Upper lobe of right lung (tissue), 1 donor: Measurements from ENCODE around the gene LRFN2. TPM values are rescaled to one million over a fixed set of nuclear protein-coding genes. Genes with fewer than 3 reads are reported as not detected.

Experiments used
- ATAC-seq: fragments of 200-7000 bp; cut with Tn5 transposase; one replicate; pipeline ENCODE4 v1.9.1; 2020; ENCODE audit warnings: mild to moderate bottlenecking, moderate library complexity
- DNase-seq: peaks from one replicate; pipeline ENCODE4 v3.0.0-alpha.2; 2020
- H3K27ac ChIP-seq: fragments of 200-600 bp; one replicate; pipeline ENCODE4 v1.8.0; 2022
- H3K27me3 ChIP-seq: fragments of 200-600 bp; one replicate; pipeline ENCODE4 v1.8.0; 2022; ENCODE audit warnings: mild to moderate bottlenecking
- H3K36me3 ChIP-seq: fragments of 200-600 bp; one replicate; pipeline ENCODE4 v1.8.0; 2022
- H3K4me1 ChIP-seq: fragments of 200-600 bp; one replicate; pipeline ENCODE4 v1.8.0; 2022
- H3K4me3 ChIP-seq: fragments of 200-600 bp; one replicate; pipeline ENCODE4 v1.8.0; 2022; ENCODE audit warnings: mild to moderate bottlenecking
- H3K9me3 ChIP-seq: fragments of 200-600 bp; one replicate; pipeline ENCODE4 v1.8.0; 2022
- intact Hi-C: fragments of 100-400 bp; cut with DNase I; formaldehyde crosslinking; loops from one replicate; pipeline ENCODE4 v1.11.0; 2022
- total RNA-seq: library from RNA; stranded (reverse); fragmentation: NEBNext Ultra II Directional; extraction: Animal tissue kit (Norgen Biotek cat#: 25700); gene quantifications from one replicate; pipeline ENCODE4 v1.2.1, GENCODE V29; 2021
- TF ChIP-seq, protein P1 (sequence below): fragments of 200-600 bp; IDR thresholded peaks from one replicate; pipeline ENCODE4 v1.8.0; 2022; ENCODE audit warnings: antibody characterized with exemption
- donor health status: DM: no; HTN: yes; CAD: no; lungs with severe emphysema.

LRFN2 gene
- total RNA-seq, 1 donor from 2014 or later = not detected

DNA sequence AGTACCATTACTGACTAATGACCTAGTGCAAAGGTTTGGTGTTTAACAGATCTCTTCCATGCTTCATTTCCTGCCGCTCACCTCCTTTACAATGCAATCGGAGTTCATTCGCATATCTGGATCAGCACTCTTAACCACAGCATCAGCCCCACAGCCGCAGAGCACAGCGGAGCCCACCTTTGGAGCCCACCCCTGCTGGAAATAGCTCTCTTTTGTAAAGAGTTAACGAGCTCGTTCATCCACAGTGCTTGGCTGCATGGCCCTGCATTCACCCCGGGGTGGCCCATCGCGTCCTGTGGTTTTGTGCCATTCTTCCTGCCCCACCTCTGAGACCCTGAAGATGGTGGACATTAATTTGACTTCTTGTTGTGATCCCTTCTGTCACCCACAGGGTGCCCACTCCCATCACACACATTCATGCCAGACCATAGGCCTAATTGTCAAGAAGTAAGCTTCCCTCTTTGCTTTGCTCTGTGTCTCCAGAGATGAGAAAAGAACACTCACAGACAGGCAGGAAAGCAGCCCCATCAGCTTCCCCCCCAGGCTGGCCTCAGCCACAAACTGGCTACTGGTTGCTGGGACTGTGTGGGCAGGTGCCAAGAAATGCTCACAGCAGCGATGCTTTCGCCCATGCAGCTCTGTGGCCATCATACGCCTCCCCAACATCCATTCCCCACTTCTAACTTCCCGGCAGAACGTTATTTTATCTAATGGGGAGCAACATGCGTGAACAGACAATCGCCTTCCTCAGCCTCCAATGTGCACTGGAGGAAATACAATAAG, 167.0 kb downstream of the LRFN2 start:
- DNase-seq (no peak), ATAC-seq (no peak)
- Histone ChIP-seq H3K9me3 (no peaks in the 10 kb centered on the region), H3K4me1 (no peaks in the 10 kb centered on the region), H3K27me3 (no peaks in the 10 kb centered on the region), H3K27ac (no peak overlapping the region), H3K4me3 (no peak overlapping the region), H3K36me3 (no peaks in the 10 kb centered on the region)
- intact Hi-C loops = no loop called here
- TF ChIP-seq, protein P1, sequence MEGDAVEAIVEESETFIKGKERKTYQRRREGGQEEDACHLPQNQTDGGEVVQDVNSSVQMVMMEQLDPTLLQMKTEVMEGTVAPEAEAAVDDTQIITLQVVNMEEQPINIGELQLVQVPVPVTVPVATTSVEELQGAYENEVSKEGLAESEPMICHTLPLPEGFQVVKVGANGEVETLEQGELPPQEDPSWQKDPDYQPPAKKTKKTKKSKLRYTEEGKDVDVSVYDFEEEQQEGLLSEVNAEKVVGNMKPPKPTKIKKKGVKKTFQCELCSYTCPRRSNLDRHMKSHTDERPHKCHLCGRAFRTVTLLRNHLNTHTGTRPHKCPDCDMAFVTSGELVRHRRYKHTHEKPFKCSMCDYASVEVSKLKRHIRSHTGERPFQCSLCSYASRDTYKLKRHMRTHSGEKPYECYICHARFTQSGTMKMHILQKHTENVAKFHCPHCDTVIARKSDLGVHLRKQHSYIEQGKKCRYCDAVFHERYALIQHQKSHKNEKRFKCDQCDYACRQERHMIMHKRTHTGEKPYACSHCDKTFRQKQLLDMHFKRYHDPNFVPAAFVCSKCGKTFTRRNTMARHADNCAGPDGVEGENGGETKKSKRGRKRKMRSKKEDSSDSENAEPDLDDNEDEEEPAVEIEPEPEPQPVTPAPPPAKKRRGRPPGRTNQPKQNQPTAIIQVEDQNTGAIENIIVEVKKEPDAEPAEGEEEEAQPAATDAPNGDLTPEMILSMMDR = no peak

DNA sequence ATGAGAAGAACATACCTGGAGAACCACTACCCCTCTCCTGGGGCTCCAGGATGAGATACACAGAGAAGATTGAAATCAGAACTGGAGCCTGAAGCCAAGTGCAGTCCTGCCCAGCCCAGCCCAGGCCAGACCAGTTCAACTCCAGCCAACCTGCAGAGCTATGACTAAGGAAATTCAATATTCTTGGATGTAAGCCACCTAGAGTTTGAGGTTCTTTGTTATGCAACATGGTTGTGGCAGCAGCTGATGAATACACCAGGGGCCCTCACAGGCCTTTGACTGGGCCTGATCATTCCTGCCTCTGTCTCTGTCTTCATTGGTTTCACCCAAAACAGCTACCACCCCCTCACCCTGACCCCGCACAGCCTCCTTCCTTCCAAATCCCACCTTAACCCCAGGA, 167.8 kb downstream of the LRFN2 start:
- DNase-seq = no peak
- H3K4me1 ChIP-seq = no peaks in the 10 kb centered on the region
- intact Hi-C loops = no loop called here
- no peak overlapping the region for H3K27ac ChIP-seq
- H3K4me3 ChIP-seq = no peak overlapping the region
- no peaks in the 10 kb centered on the region for H3K9me3 ChIP-seq
- H3K27me3 ChIP-seq = no peaks in the 10 kb centered on the region
- TF ChIP-seq, protein P1 = no peak
- H3K36me3 ChIP-seq = no peaks in the 10 kb centered on the region
- ATAC-seq = no peak

DNA sequence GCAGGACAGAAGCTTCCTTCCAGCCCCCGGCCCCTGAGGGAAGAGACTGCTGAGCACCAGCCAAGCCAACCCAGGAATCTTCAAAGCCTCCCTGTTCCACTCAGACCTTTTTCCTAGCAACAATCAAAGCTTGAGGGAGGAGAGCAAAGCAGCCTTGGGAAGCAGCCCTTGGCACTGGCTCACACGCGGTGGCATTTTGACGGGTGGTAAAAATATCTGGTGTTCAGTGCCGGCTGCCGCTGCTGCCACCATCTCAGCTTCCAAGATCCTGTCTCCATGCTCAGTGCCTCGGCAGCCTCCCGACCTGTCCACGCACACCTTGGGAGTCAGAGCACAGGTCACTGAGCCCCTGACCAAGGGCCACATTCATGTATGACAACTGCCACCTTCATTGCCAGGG, 170.1 kb downstream of the LRFN2 start:
- no peaks in the 10 kb centered on the region for H3K36me3 ChIP-seq
- H3K27ac ChIP-seq = no peak overlapping the region
- intact Hi-C loops = no loop called here
- H3K4me1 ChIP-seq = no peaks in the 10 kb centered on the region
- DNase-seq (no peak), ATAC-seq (no peak)
- no peaks in the 10 kb centered on the region for H3K9me3 ChIP-seq
- TF ChIP-seq, protein P1 = no peak
- no peak overlapping the region for H3K4me3 ChIP-seq
- no peaks in the 10 kb centered on the region for H3K27me3 ChIP-seq

DNA sequence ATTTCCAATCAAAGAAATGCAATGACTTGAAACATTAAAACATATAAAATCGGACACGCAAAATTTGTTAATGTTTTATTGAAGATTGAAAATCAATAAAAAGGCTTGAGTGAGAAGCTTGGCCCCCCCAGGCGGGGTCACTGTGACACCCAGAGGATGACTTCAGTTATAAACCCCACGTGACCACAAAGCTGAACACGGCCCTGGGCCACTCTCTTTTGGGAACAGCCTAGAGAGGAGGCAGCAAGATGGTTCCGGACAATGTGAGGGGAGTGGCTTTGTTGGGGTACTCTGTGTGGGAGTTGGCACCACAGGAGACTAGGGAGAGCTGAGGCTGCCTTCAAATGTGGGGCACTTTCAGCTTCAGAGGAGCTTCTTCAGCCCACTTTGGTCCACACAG, 172.5 kb downstream of the LRFN2 start:
- no peak overlapping the region for H3K27ac ChIP-seq
- no peak overlapping the region for H3K4me3 ChIP-seq
- ATAC-seq = no peak
- no peaks in the 10 kb centered on the region for H3K27me3 ChIP-seq
- H3K4me1 ChIP-seq = no peaks in the 10 kb centered on the region
- H3K9me3 ChIP-seq = no peaks in the 10 kb centered on the region
- no peak for DNase-seq
- intact Hi-C loops = no loop called here
- TF ChIP-seq, protein P1 = no peak
- H3K36me3 ChIP-seq = no peaks in the 10 kb centered on the region

DNA sequence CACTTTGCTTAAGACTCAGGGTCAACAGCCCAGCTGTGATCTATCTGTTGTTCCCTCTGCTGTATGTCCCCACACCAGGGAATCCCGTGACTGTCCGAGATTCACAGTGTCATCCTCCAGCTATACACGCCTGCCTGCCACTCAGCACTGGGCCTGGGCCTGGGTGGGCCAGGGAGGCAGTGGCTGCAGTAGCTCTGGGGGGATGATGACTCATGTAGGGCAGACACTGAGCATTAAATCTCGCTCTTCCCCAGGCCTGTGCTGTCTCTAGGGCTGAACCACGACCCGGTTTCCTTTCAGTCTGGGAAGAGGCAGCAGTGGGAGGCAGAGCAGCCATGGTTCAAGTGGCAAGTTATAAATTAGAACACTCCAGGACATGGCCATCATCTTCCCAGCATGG, 173.9 kb downstream of the LRFN2 start:
- H3K4me3 ChIP-seq = no peak overlapping the region
- H3K27me3 ChIP-seq = no peaks in the 10 kb centered on the region
- no peaks in the 10 kb centered on the region for H3K36me3 ChIP-seq
- no peaks in the 10 kb centered on the region for H3K9me3 ChIP-seq
- intact Hi-C loops = no loop called here
- no peak for ATAC-seq
- DNase-seq = no peak
- H3K27ac ChIP-seq = no peak overlapping the region
- H3K4me1 ChIP-seq = no peaks in the 10 kb centered on the region
- TF ChIP-seq, protein P1 = no peak
